Astrocyte (in vitro differentiated cells and primary cell): ENCODE results near the gene EIF1. TPM values are rescaled to one million over a fixed set of nuclear protein-coding genes. Genes with fewer than 3 reads are reported as not detected.

Experiments
- DNase-seq: peaks from one replicate; pipeline ENCODE4 v3.0.0-alpha.2; 2010; ENCODE audit warnings: low read depth
- FAIRE-seq: peaks from 2 replicates; lab custom pipeline; 2011; peaks lifted over from hg19 to GRCh38; lab: Jason Lieb, UNC
- H2AFZ ChIP-seq: 2 replicates; pipeline ENCODE4 v1.6.0; 2012; ENCODE audit warnings: low read depth, low read length, inconsistent platforms
- H3K27ac ChIP-seq: 2 replicates; pipeline ENCODE4 v1.5.1; 2011; ENCODE audit warnings: low read depth, low read length, inconsistent platforms
- H3K27me3 ChIP-seq: 2 replicates; pipeline ENCODE4 v1.6.0; 2011; ENCODE audit warnings: low read length, inconsistent platforms; ENCODE audit not compliant: insufficient read depth
- H3K36me3 ChIP-seq: 2 replicates; pipeline ENCODE4 v1.5.1; 2011; ENCODE audit warnings: low read length, inconsistent platforms; ENCODE audit not compliant: insufficient read depth
- H3K4me1 ChIP-seq: 2 replicates; pipeline ENCODE4 v1.5.1; 2011; ENCODE audit warnings: low read length, inconsistent platforms; ENCODE audit not compliant: insufficient read depth
- H3K4me2 ChIP-seq: 2 replicates; pipeline ENCODE4 v1.6.0; 2012; ENCODE audit warnings: low read length, inconsistent platforms
- H3K4me3 ChIP-seq: 2 replicates; pipeline ENCODE4 v1.5.1; 2011; ENCODE audit warnings: low read depth, mild to moderate bottlenecking, low read length, inconsistent platforms; ENCODE audit not compliant: insufficient read depth
- H3K79me2 ChIP-seq: 2 replicates; pipeline ENCODE4 v1.6.0; 2012; ENCODE audit warnings: mild to moderate bottlenecking, low read length, inconsistent platforms; ENCODE audit not compliant: insufficient read depth
- H3K9ac ChIP-seq: 2 replicates; pipeline ENCODE4 v1.6.0; 2012; ENCODE audit warnings: mild to moderate bottlenecking, low read length, inconsistent platforms
- H3K9me3 ChIP-seq: 2 replicates; pipeline ENCODE4 v1.5.1; 2012; ENCODE audit warnings: low read depth, mild to moderate bottlenecking, low read length, inconsistent platforms; ENCODE audit not compliant: insufficient read depth
- H4K20me1 ChIP-seq: 2 replicates; pipeline ENCODE4 v1.6.0; 2012; ENCODE audit warnings: low read length, inconsistent platforms; ENCODE audit not compliant: insufficient read depth
- H3K27ac Mint-ChIP-seq: one replicate; pipeline ENCODE4 v1.8.0; 2021; ENCODE audit warnings: mild to moderate bottlenecking, mixed read lengths; ENCODE audit not compliant: unreplicated experiment
- H3K27me3 Mint-ChIP-seq: one replicate; pipeline ENCODE4 v1.8.0; 2021; ENCODE audit warnings: low read depth, mixed read lengths; ENCODE audit not compliant: unreplicated experiment
- H3K36me3 Mint-ChIP-seq: one replicate; pipeline ENCODE4 v1.8.0; 2021; ENCODE audit warnings: low read depth, mixed read lengths; ENCODE audit not compliant: unreplicated experiment
- H3K4me1 Mint-ChIP-seq: one replicate; pipeline ENCODE4 v1.8.0; 2021; ENCODE audit warnings: low read depth, mixed read lengths; ENCODE audit not compliant: unreplicated experiment
- H3K4me3 Mint-ChIP-seq: one replicate; pipeline ENCODE4 v1.8.0; 2021; ENCODE audit warnings: mild to moderate bottlenecking, moderate library complexity, mixed read lengths; ENCODE audit not compliant: unreplicated experiment
- H3K9me3 Mint-ChIP-seq: one replicate; pipeline ENCODE4 v1.8.0; 2021; ENCODE audit warnings: mild to moderate bottlenecking, mixed read lengths; ENCODE audit not compliant: unreplicated experiment
- CTCF ChIP-seq: IDR thresholded peaks from 2 replicates; pipeline ENCODE4 v1.5.1; 2011; ENCODE audit warnings: low read depth, mild to moderate bottlenecking, inconsistent platforms, low read length, moderate library complexity; ENCODE audit not compliant: insufficient read depth
- EZH2 ChIP-seq: IDR thresholded peaks from 2 replicates; pipeline ENCODE4 v1.6.1; 2012; ENCODE audit warnings: mild to moderate bottlenecking, low read length, inconsistent platforms; ENCODE audit not compliant: insufficient read depth
- total RNA-seq: library from RNA; stranded (reverse); gene quantifications from 2 replicates; pipeline ENCODE4 v1.2.1, GENCODE V29; 2021

Gene EIF1
- total RNA-seq, 1 donor from 2014 or later = 767 TPM

- FAIRE-seq (no peak), DNase-seq (no peak)
- Histone ChIP-seq H3K27me3 (peaks cover 40% of the 10 kb centered on the region), H3K4me3 (no peak overlapping the region), H3K4me1 (peaks cover 20% of the 10 kb centered on the region), H3K9ac (no peak overlapping the region), H2AFZ (no peak overlapping the region), H4K20me1 (no peaks in the 10 kb centered on the region), H3K79me2 (no peaks in the 10 kb centered on the region), H3K9me3 (no peaks in the 10 kb centered on the region), H3K4me2 (no peak overlapping the region), H3K27ac (no peak overlapping the region), H3K36me3 (no peaks in the 10 kb centered on the region)
- Mint-ChIP-seq H3K4me3 (no peak overlapping the region), H3K9me3 (no peaks in the 10 kb centered on the region), H3K36me3 (no peaks in the 10 kb centered on the region), H3K27me3 (peaks cover 37% of the 10 kb centered on the region), H3K27ac (no peak overlapping the region), H3K4me1 (peaks cover 2% of the 10 kb centered on the region)
- TF ChIP-seq CTCF (no peak), EZH2 (no peak)
Observed at GRCh38 chr17:41736983-41737679, 48.4 kb downstream of the EIF1 start.

- no peak overlapping the region for H3K9ac ChIP-seq
- peaks cover 31% of the 10 kb centered on the region for H3K27me3 Mint-ChIP-seq
Observed at GRCh38 chr17:41737680-41738023, 49.0 kb downstream of the EIF1 start.

More at GRCh38 chr17:41737680-41738023, 49.0 kb downstream of the EIF1 start:
- H3K27me3 ChIP-seq = peaks cover 35% of the 10 kb centered on the region
- peaks cover 20% of the 10 kb centered on the region for H3K4me1 ChIP-seq
- Mint-ChIP-seq H3K36me3 (no peaks in the 10 kb centered on the region), H3K9me3 (no peaks in the 10 kb centered on the region), H3K4me1 (peaks cover 2% of the 10 kb centered on the region), H3K27ac (peak overlapping the region; percentile 77), H3K4me3 (peak overlapping the region; percentile 34)
- no peaks in the 10 kb centered on the region for H3K36me3 ChIP-seq
- no peak overlapping the region for H2AFZ ChIP-seq
- H3K9me3 ChIP-seq = no peaks in the 10 kb centered on the region
- DNase-seq = no peak
- no peak overlapping the region for H3K4me3 ChIP-seq
- H4K20me1 ChIP-seq = no peaks in the 10 kb centered on the region
- no peaks in the 10 kb centered on the region for H3K79me2 ChIP-seq
- no peak for FAIRE-seq
- TF ChIP-seq EZH2 (no peak), CTCF (no peak)
- H3K4me2 ChIP-seq = no peak overlapping the region
- H3K27ac ChIP-seq = no peak overlapping the region
